A673 (cell line): ENCODE measurements around the gene BEND5. TPM values are rescaled to one million over a fixed set of nuclear protein-coding genes. Genes with fewer than 3 reads are reported as not detected.

Experiments
- BruUV-seq: library from RNA; stranded (reverse); fragments of 400-500 nt; replicated peaks from 2 replicates; lab custom pipeline; 2021; lab: Mats Ljungman, UMichigan
- CTCF ChIA-PET: fragments of 300-600 bp; sonication (Branson Sonifier 250); formaldehyde crosslinking; loops from one replicate; lab custom pipeline; 2022; ENCODE audit warnings: antibody characterized with exemption; lab: Charles Lee
- POLR2A ChIA-PET: fragments of 300-600 bp; sonication (Branson Sonifier 250); formaldehyde crosslinking; loops from one replicate; lab custom pipeline; 2022; ENCODE audit warnings: antibody characterized with exemption; ENCODE audit not compliant: low non-redundant PET; lab: Charles Lee
- DNase-seq: peaks from one replicate; pipeline ENCODE4 v3.0.0-alpha.2; 2015; ENCODE audit warnings: low spot score
- H3K27ac ChIP-seq: fragments of 200-600 bp; sonication (generic); 2 replicates; pipeline ENCODE4 v1.5.1; 2016; ENCODE audit warnings: mixed run types, low read depth, mild to moderate bottlenecking, mixed read lengths, antibody characterized with exemption, low read length; ENCODE audit not compliant: poor library complexity, severe bottlenecking
- H3K27me3 ChIP-seq: fragments of 200-600 bp; sonication (generic); replicated peaks from 2 replicates; pipeline ENCODE4 v1.6.1; 2017; ENCODE audit warnings: mixed run types, low read depth, mild to moderate bottlenecking, mixed read lengths, antibody characterized with exemption, low read length; ENCODE audit not compliant: insufficient read depth, poor library complexity
- H3K36me3 ChIP-seq: fragments of 200-600 bp; sonication (generic); 2 replicates; pipeline ENCODE4 v1.6.1; 2016; ENCODE audit warnings: mixed run types, mild to moderate bottlenecking, mixed read lengths, antibody characterized with exemption, low read length; ENCODE audit not compliant: insufficient read depth, poor library complexity, severe bottlenecking
- H3K4me1 ChIP-seq: fragments of 200-600 bp; sonication (generic); 2 replicates; pipeline ENCODE4 v1.6.1; 2017; ENCODE audit warnings: mixed run types, mild to moderate bottlenecking, mixed read lengths, antibody characterized with exemption, low read length; ENCODE audit not compliant: insufficient read depth, poor library complexity, severe bottlenecking
- H3K4me3 ChIP-seq: fragments of 200-600 bp; sonication (generic); 2 replicates; pipeline ENCODE4 v1.5.1; 2016; ENCODE audit warnings: low read depth, mixed run types, mild to moderate bottlenecking, mixed read lengths, low read length; ENCODE audit not compliant: poor library complexity, severe bottlenecking
- H3K9me3 ChIP-seq: fragments of 200-600 bp; sonication (generic); 2 replicates; pipeline ENCODE4 v1.6.1; 2016; ENCODE audit warnings: mixed run types, low read depth, mild to moderate bottlenecking, mixed read lengths, antibody characterized with exemption, low read length; ENCODE audit not compliant: poor library complexity, severe bottlenecking
- CTCF ChIP-seq: fragments of 300-800, 200-600 bp; sonication (generic); conservative IDR thresholded peaks from 2 replicates; pipeline ENCODE4 v1.5.1; 2017; ENCODE audit warnings: low read depth, mild to moderate bottlenecking, antibody characterized with exemption, low read length, moderate library complexity, mixed read lengths
- EZH2 ChIP-seq: fragments of 200-600 bp; sonication (generic); IDR thresholded peaks from 2 replicates; pipeline ENCODE4 v1.6.1; 2017; ENCODE audit warnings: borderline replicate concordance, low read depth, mild to moderate bottlenecking, mixed read lengths, antibody characterized with exemption, low read length; ENCODE audit not compliant: poor library complexity, severe bottlenecking
- intact Hi-C: fragments of 100-400 bp; cut with micrococcal nuclease; formaldehyde crosslinking; loops from one replicate; pipeline ENCODE4 v1.10.0; 2022; ENCODE audit not compliant: unreplicated experiment
- total RNA-seq: library from RNA; stranded (reverse); gene quantifications from 2 replicates; pipeline ENCODE4 v1.2.3, GENCODE V29; 2021

BEND5 gene
- total RNA-seq, 1 experiment from 2014 or later: 6.2 TPM

DNA sequence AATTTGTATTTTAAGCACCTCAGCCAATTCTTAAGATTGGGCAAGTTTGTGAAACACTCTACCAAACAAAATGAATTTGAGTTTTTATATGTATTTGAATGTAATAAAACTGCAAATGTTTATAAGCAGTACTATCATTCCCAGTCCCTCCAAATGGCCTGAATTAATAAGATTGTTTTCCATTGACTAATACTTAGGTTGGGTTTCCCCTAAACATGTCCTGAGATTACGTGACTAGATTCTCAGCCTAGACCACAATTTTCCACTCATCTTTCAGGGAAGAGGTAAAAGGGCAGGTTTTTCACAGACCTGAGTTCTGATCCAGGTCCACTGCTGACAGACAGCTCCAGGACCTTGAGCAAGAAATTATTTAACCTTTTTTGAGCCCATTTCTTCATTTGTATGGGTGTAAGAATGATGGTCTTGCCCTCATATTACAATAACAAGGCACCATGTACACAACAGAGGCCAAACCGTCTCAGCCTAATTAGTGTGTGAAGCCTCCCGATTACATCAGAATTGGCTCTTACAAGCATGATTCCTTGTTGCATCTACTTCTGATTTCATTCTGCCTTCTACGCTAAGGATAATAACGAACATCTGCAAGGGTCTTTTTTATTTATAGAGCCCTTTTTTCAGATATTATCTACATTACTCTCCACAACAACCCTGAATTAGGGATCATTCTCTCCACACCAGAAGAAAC is 51.2 kb downstream of the BEND5 start:
- intact Hi-C loops: no loop called here
- no peaks in the 10 kb centered on the region for H3K4me1 ChIP-seq
- H3K27ac ChIP-seq: no peak overlapping the region
- H3K4me3 ChIP-seq: no peak overlapping the region
- H3K36me3 ChIP-seq: no peaks in the 10 kb centered on the region
- ChIA-PET CTCF (no interaction called here), POLR2A (no interaction called here)
- no peaks in the 10 kb centered on the region for H3K27me3 ChIP-seq
- DNase-seq: no peak
- BruUV-seq: no TSS peak
- TF ChIP-seq EZH2 (no peak), CTCF (no peak)
- H3K9me3 ChIP-seq: no peaks in the 10 kb centered on the region

DNA sequence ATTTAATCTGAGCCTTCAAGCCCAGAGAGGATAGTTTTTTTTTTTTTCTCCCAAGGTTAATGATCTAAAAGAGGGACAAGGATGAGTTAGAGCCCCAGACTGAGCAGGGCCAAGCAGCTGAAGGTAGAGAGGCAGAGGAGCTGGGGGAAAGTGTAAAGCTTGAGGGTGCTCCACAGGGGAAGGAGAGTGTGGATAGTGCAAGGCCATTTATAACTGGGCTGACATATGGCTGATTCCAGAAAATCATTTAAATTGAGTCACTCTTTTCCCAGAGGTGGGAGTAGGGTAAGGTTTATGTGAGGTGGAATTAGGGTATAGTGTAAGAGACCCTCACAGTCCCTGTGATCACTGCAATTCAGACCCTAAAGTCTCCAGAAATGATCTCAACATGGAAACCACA is 55.8 kb downstream of the BEND5 start:
- H3K27ac ChIP-seq: no peak overlapping the region
- H3K4me1 ChIP-seq: no peaks in the 10 kb centered on the region
- intact Hi-C loops: no loop called here
- no peaks in the 10 kb centered on the region for H3K9me3 ChIP-seq
- no peaks in the 10 kb centered on the region for H3K36me3 ChIP-seq
- DNase-seq: no peak
- no peak for TF ChIP-seq CTCF
- no peak for TF ChIP-seq EZH2
- no peaks in the 10 kb centered on the region for H3K27me3 ChIP-seq
- H3K4me3 ChIP-seq: no peak overlapping the region
- POLR2A ChIA-PET: no interaction called here
- no TSS peak for BruUV-seq
- CTCF ChIA-PET: interaction anchor here (0.5 kb wide), 1 partner anchor 149 kb away, joined by 5 read pairs; no protein-coding TSS in a partner anchor

DNA sequence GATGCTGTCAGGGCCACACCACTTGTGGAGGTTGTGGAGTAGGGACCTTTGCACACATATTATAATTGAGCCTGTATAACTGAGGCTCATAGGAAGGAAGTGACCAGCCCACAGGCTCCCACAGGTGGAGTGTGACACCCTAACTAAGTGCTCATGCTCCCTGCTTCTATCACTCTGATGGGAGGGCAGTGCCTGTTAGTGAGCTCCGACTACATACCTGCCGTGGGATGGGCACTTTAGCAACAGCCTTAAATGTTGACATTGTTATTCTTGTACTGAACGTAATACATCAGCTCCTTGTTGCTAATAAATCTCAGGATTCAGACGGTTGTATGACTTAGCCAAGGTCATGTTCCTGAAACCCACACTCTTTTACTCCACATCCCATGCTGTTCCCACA is 58.0 kb downstream of the BEND5 start:
- POLR2A ChIA-PET: no interaction called here
- no peak overlapping the region for H3K4me3 ChIP-seq
- no peaks in the 10 kb centered on the region for H3K9me3 ChIP-seq
- no peak overlapping the region for H3K27ac ChIP-seq
- DNase-seq: no peak
- no peaks in the 10 kb centered on the region for H3K27me3 ChIP-seq
- CTCF ChIA-PET: no interaction called here
- no peaks in the 10 kb centered on the region for H3K4me1 ChIP-seq
- H3K36me3 ChIP-seq: no peaks in the 10 kb centered on the region
- intact Hi-C loops: no loop called here
- BruUV-seq: no TSS peak
- no peak for TF ChIP-seq CTCF
- no peak for TF ChIP-seq EZH2
